HCT116 (cell line): ENCODE measurements around the gene TRHDE. TPM values are rescaled to one million over a fixed set of nuclear protein-coding genes. Genes with fewer than 3 reads are reported as not detected.

ENCODE experiments used
- ATAC-seq: fragments of 200-7000 bp; cut with Tn5 transposase; 2 replicates; pipeline ENCODE4 v1.9.1; 2020; ENCODE audit warnings: mild to moderate bottlenecking, moderate library complexity
- BruUV-seq: library from RNA; stranded (reverse); fragments of 400-500 nt; replicated peaks from 2 replicates; lab custom pipeline; 2021; lab: Mats Ljungman, UMichigan
- CTCF ChIA-PET: fragments of 300-600 bp; sonication (Branson Sonifier 250); formaldehyde crosslinking; loops from one replicate; lab custom pipeline; 2021; ENCODE audit warnings: antibody characterized with exemption; lab: Charles Lee
- POLR2A ChIA-PET: fragments of 300-600, 350-600 bp; sonication (Branson Sonifier 250); formaldehyde crosslinking; loops from one replicate; lab custom pipeline; 2021; ENCODE audit warnings: antibody characterized with exemption; lab: Charles Lee
- RAD21 ChIA-PET, 2 experiments: fragments of 300-600 bp; sonication (Branson Sonifier 250); formaldehyde crosslinking; loops; one replicate each; lab custom pipeline; 2023; ENCODE audit warnings: low total read pairs in 2 of 2; ENCODE audit not compliant: uncharacterized antibody in 2 of 2, unreplicated experiment in 2 of 2, low non-redundant PET in 1 of 2; lab: Charles Lee
- DNase-seq: peaks from one replicate; pipeline ENCODE4 v3.0.0-alpha.2; 2010; ENCODE audit warnings: low read depth, low spot score
- H2AFZ ChIP-seq: fragments of 200-600 bp; shearing (Covaris generic), sonication (generic); 2 replicates; pipeline ENCODE4 v1.6.1; 2017; ENCODE audit warnings: low read depth, mixed run types, mixed read lengths, antibody characterized with exemption, low read length; ENCODE audit not compliant: poor library complexity, severe bottlenecking
- H3K27ac ChIP-seq: 2 replicates; pipeline ENCODE4 v1.5.1; 2012; ENCODE audit warnings: low read depth, low read length
- H3K27me3 ChIP-seq: fragments of 200-600 bp; sonication (generic); 2 replicates; pipeline ENCODE4 v1.6.1; 2016; ENCODE audit warnings: mixed run types, low read length, mixed read lengths; ENCODE audit not compliant: insufficient read depth
- H3K36me3 ChIP-seq, 2 experiments: fragments of 200-500 bp in 1 of 2; fragments of 200-600 bp in 1 of 2; sonication (Bioruptor generic) in 1 of 2; sonication (generic) in 1 of 2; 2 replicates each; pipeline versions ENCODE4 v1.5.1 to v1.6.1; 2014 to 2016; ENCODE audit warnings: low read length in 2 of 2, inconsistent platforms in 1 of 2, mixed read lengths in 1 of 2, mixed run types in 1 of 2; ENCODE audit not compliant: insufficient read depth in 2 of 2, control insufficient read depth in 1 of 2
- H3K4me1 ChIP-seq, 2 experiments: fragments of 200-600 bp in 1 of 2; sonication (generic) in 1 of 2; 2 replicates each; pipeline versions ENCODE4 v1.5.1 to v1.6.1; 2012 to 2017; ENCODE audit warnings: low read length in 2 of 2, inconsistent platforms in 1 of 2, mild to moderate bottlenecking in 1 of 2, mixed read lengths in 1 of 2, mixed run types in 1 of 2, moderate library complexity in 1 of 2; ENCODE audit not compliant: insufficient read depth in 2 of 2, control insufficient read depth in 1 of 2
- H3K4me2 ChIP-seq: fragments of 200-600 bp; sonication (generic); 2 replicates; pipeline ENCODE4 v1.6.1; 2017; ENCODE audit warnings: mixed run types, low read length, mixed read lengths
- H3K4me3 ChIP-seq, 2 experiments: fragments of 200-600 bp in 1 of 2; sonication (generic) in 1 of 2; replicated peaks in 1 of 2; 2 replicates each; pipeline ENCODE4 v1.5.1; 2011 to 2016; ENCODE audit warnings: low read length in 2 of 2, control low read depth in 1 of 2, low read depth in 1 of 2, mild to moderate bottlenecking in 1 of 2, mixed read lengths in 1 of 2, mixed run types in 1 of 2
- H3K79me2 ChIP-seq: fragments of 200-600 bp; sonication (generic); 2 replicates; pipeline ENCODE4 v1.6.1; 2017; ENCODE audit warnings: mild to moderate bottlenecking, mixed run types, low read length, moderate library complexity, mixed read lengths; ENCODE audit not compliant: insufficient read depth
- H3K9ac ChIP-seq: fragments of 200-600 bp; sonication (generic); 2 replicates; pipeline ENCODE4 v1.6.1; 2016; ENCODE audit warnings: low read length, mixed read lengths
- H3K9me2 ChIP-seq: fragments of 200-600 bp; sonication (generic), shearing (Covaris generic); 2 replicates; pipeline ENCODE4 v1.6.1; 2017; ENCODE audit warnings: mixed run types, mild to moderate bottlenecking, moderate library complexity; ENCODE audit not compliant: insufficient read depth
- H3K9me3 ChIP-seq, 2 experiments: fragments of 200-500 bp in 1 of 2; fragments of 200-600 bp in 1 of 2; sonication (Bioruptor generic) in 1 of 2; sonication (generic) in 1 of 2; 2 replicates each; pipeline ENCODE4 v1.6.1; 2014 to 2017; ENCODE audit warnings: low read length in 2 of 2, mixed read lengths in 2 of 2, inconsistent platforms in 1 of 2, low read depth in 1 of 2, mild to moderate bottlenecking in 1 of 2, mixed run types in 1 of 2, moderate library complexity in 1 of 2; ENCODE audit not compliant: control insufficient read depth in 1 of 2, insufficient read depth in 1 of 2
- H4K20me1 ChIP-seq: fragments of 200-600 bp; sonication (generic), shearing (Covaris generic); 2 replicates; pipeline ENCODE4 v1.6.1; 2017; ENCODE audit warnings: mixed run types, mild to moderate bottlenecking, moderate library complexity; ENCODE audit not compliant: insufficient read depth
- CBX3 ChIP-seq: IDR thresholded peaks from 2 replicates; pipeline ENCODE4 v1.6.1; 2012; ENCODE audit warnings: low read depth
- CEBPB ChIP-seq: IDR thresholded peaks from 2 replicates; pipeline ENCODE4 v1.6.1; 2012; ENCODE audit warnings: low read depth
- CTCF ChIP-seq, 3 experiments: fragments of 200-600 bp in 1 of 3; sonication (generic) in 1 of 3; IDR thresholded peaks in 2 of 3; conservative IDR thresholded peaks in 1 of 3; 2 replicates each; pipeline ENCODE4 v1.5.1; 2012 to 2017; ENCODE audit warnings: low read depth in 2 of 3, low read length in 2 of 3, antibody characterized with exemption in 1 of 3, borderline replicate concordance in 1 of 3, control low read depth in 1 of 3, mild to moderate bottlenecking in 1 of 3, mixed read lengths in 1 of 3, mixed run types in 1 of 3, moderate library complexity in 1 of 3; ENCODE audit not compliant: insufficient read depth in 1 of 3
- EGR1 ChIP-seq: IDR thresholded peaks from 2 replicates; pipeline ENCODE4 v1.6.1; 2012; ENCODE audit warnings: low read depth
- ELF1 ChIP-seq: IDR thresholded peaks from 2 replicates; pipeline ENCODE4 v1.6.1; 2012; ENCODE audit warnings: low read depth, borderline replicate concordance
- EZH2 ChIP-seq: fragments of 200-600 bp; sonication (generic); IDR thresholded peaks from 2 replicates; pipeline ENCODE4 v1.6.1; 2017; ENCODE audit warnings: antibody characterized with exemption, mixed run types
- FOSL1 ChIP-seq: IDR thresholded peaks from 2 replicates; pipeline ENCODE4 v1.6.1; 2012; ENCODE audit warnings: low read depth
- JUND ChIP-seq: IDR thresholded peaks from 2 replicates; pipeline ENCODE4 v1.6.1; 2012
- POLR2A ChIP-seq: IDR thresholded peaks from 2 replicates; pipeline ENCODE4 v1.7.0; 2011; ENCODE audit warnings: borderline replicate concordance; ENCODE audit not compliant: insufficient read depth, insufficient read length; ENCODE audit errors: extremely low read depth
- RAD21 ChIP-seq: IDR thresholded peaks from 2 replicates; pipeline ENCODE4 v1.6.1; 2012; ENCODE audit warnings: low read depth, mild to moderate bottlenecking
- REST ChIP-seq: IDR thresholded peaks from 2 replicates; pipeline ENCODE4 v1.6.1; 2012; ENCODE audit warnings: low read depth
- SIN3A ChIP-seq: IDR thresholded peaks from 2 replicates; pipeline ENCODE4 v1.6.1; 2012; ENCODE audit warnings: low read depth
- SRF ChIP-seq: IDR thresholded peaks from 2 replicates; pipeline ENCODE4 v1.6.1; 2012; ENCODE audit warnings: low read depth
- TCF7L2 ChIP-seq: IDR thresholded peaks from 2 replicates; pipeline ENCODE4 v1.7.0; 2011; ENCODE audit warnings: borderline replicate concordance, inconsistent platforms; ENCODE audit not compliant: insufficient read depth, insufficient read length; ENCODE audit errors: extremely low read depth
- YY1 ChIP-seq: IDR thresholded peaks from 2 replicates; pipeline ENCODE4 v1.6.1; 2011; ENCODE audit warnings: low read length, low read depth, moderate library complexity, mild to moderate bottlenecking; ENCODE audit not compliant: insufficient replicate concordance; ENCODE audit errors: extremely low read depth
- ZBTB33 ChIP-seq: IDR thresholded peaks from 2 replicates; pipeline ENCODE4 v1.6.1; 2011; ENCODE audit warnings: mild to moderate bottlenecking, low read length, moderate library complexity; ENCODE audit not compliant: insufficient replicate concordance; ENCODE audit errors: extremely low read depth
- ZFX ChIP-seq: fragments of 450-650 bp; IDR thresholded peaks from 2 replicates; pipeline ENCODE4 v1.6.1; 2017
- ZNF274 ChIP-seq: fragments of 200-500 bp; sonication (Bioruptor generic); IDR thresholded peaks from 2 replicates; pipeline ENCODE4 v1.6.1; 2014; ENCODE audit warnings: mild to moderate bottlenecking, low read depth, low read length, inconsistent platforms
- intact Hi-C: fragments of 100-400 bp; cut with micrococcal nuclease; formaldehyde crosslinking; loops from 2 replicates; pipeline ENCODE4 v1.10.0; 2022
- total RNA-seq: library from RNA; stranded (reverse); gene quantifications from one replicate; pipeline ENCODE4 v1.2.1, GENCODE V29; 2021; ENCODE audit not compliant: unreplicated experiment

The TRHDE gene
- total RNA-seq, 1 experiment from 2014 or later = 2.9 TPM

- BruUV-seq = no TSS peak
- Histone ChIP-seq H3K4me3 (no peak overlapping the region), H3K27ac (no peak overlapping the region), H2AFZ (no peak overlapping the region), H3K9me3 (no peaks in the 10 kb centered on the region), H3K9ac (no peak overlapping the region), H3K4me1 (no peaks in the 10 kb centered on the region), H3K27me3 (no peaks in the 10 kb centered on the region), H3K9me2 (no peaks in the 10 kb centered on the region), H3K36me3 (no peaks in the 10 kb centered on the region), H3K79me2 (no peaks in the 10 kb centered on the region), H4K20me1 (no peaks in the 10 kb centered on the region), H3K4me2 (no peak overlapping the region)
- ChIA-PET POLR2A (no interaction called here), CTCF (no interaction called here), RAD21 (no interaction called here)
- no peak for DNase-seq
- intact Hi-C loops = no loop called here
- TF ChIP-seq TCF7L2 (no peak), SRF (no peak), JUND (no peak), CTCF (IDR thresholded peaks at IDR 0.05 in 2 of 3, conservative IDR thresholded peaks at IDR 0.05 in 1 of 3; ENCODE audit: borderline replicate concordance in 1 of 3, insufficient read depth in 1 of 3, low read depth in 2 of 3, low read length in 2 of 3) (no peak), ELF1 (no peak), YY1 (no peak), EGR1 (no peak), EZH2 (no peak), ZBTB33 (no peak), SIN3A (no peak), POLR2A (no peak), CEBPB (no peak), CBX3 (no peak), FOSL1 (no peak), ZFX (no peak), ZNF274 (no peak), REST (no peak), RAD21 (no peak)
- no peak for ATAC-seq
Observed at GRCh38 chr12:72432037-72432604, 160.0 kb downstream of the TRHDE start.
